PC-3 (cell line): ENCODE data around the gene CNTN2. TPM values are rescaled to one million over a fixed set of nuclear protein-coding genes. Genes with fewer than 3 reads are reported as not detected.

Source experiments
- ATAC-seq: fragments of 200-7000 bp; cut with Tn5 transposase; 2 replicates; pipeline ENCODE4 v1.9.1; 2020; ENCODE audit warnings: mild to moderate bottlenecking, moderate library complexity
- BruUV-seq: library from RNA; stranded (reverse); fragments of 400-500 nt; replicated peaks from 2 replicates; lab custom pipeline; 2021; lab: Mats Ljungman, UMichigan
- CTCF ChIA-PET: fragments of 300-600 bp; sonication (Branson Sonifier 250); formaldehyde crosslinking; loops from one replicate; lab custom pipeline; 2022; ENCODE audit warnings: antibody characterized with exemption; lab: Charles Lee
- POLR2A ChIA-PET: fragments of 300-600 bp; sonication (Branson Sonifier 250); formaldehyde crosslinking; loops from one replicate; lab custom pipeline; 2022; ENCODE audit warnings: antibody characterized with exemption; ENCODE audit not compliant: unreplicated experiment; lab: Charles Lee
- DNase-seq: peaks from one replicate; pipeline ENCODE4 v3.0.0-alpha.2; 2015
- H2AFZ ChIP-seq: fragments of 300-600 bp; sonication (generic); 2 replicates; pipeline ENCODE4 v1.6.0; 2016; ENCODE audit warnings: antibody characterized with exemption, low read length
- H3F3A ChIP-seq: fragments of 300-600 bp; sonication (generic); one replicate; pipeline ENCODE4 v1.6.0; 2017; ENCODE audit warnings: antibody characterized with exemption, low read length, control low read depth, mild to moderate bottlenecking; ENCODE audit not compliant: unreplicated experiment
- H3K27ac ChIP-seq: fragments of 300-600 bp; sonication (generic); 2 replicates; pipeline ENCODE4 v1.5.1; 2016; ENCODE audit warnings: mild to moderate bottlenecking, low read length
- H3K27me3 ChIP-seq: fragments of 300-600 bp; sonication (generic); 2 replicates; pipeline ENCODE4 v1.6.1; 2016; ENCODE audit warnings: low read length, mixed read lengths
- H3K36me3 ChIP-seq: fragments of 300-600 bp; sonication (generic); 2 replicates; pipeline ENCODE4 v1.6.1; 2016; ENCODE audit warnings: low read depth, mixed run types, low read length, mixed read lengths
- H3K4me1 ChIP-seq: fragments of 300-600 bp; sonication (generic); 2 replicates; pipeline ENCODE4 v1.5.1; 2016; ENCODE audit warnings: low read length; ENCODE audit not compliant: insufficient read depth
- H3K4me2 ChIP-seq: fragments of 300-600 bp; sonication (generic); 2 replicates; pipeline ENCODE4 v1.6.0; 2016; ENCODE audit warnings: low read length
- H3K4me3 ChIP-seq: fragments of 300-600 bp; sonication (generic); 2 replicates; pipeline ENCODE4 v1.5.1; 2016; ENCODE audit warnings: mild to moderate bottlenecking, low read length, mixed read lengths
- H3K79me2 ChIP-seq: fragments of 300-600 bp; sonication (generic); 2 replicates; pipeline ENCODE4 v1.6.1; 2017; ENCODE audit warnings: low read length, mixed read lengths
- H3K9ac ChIP-seq: fragments of 300-600 bp; sonication (generic); 2 replicates; pipeline ENCODE4 v1.6.0; 2016; ENCODE audit warnings: mild to moderate bottlenecking, low read length
- H3K9me2 ChIP-seq: fragments of 300-600 bp; sonication (generic); replicated peaks from 2 replicates; pipeline ENCODE4 v1.6.1; 2016; ENCODE audit warnings: mixed run types, low read length, mixed read lengths
- H3K9me3 ChIP-seq: fragments of 300-600 bp; sonication (generic); 2 replicates; pipeline ENCODE4 v1.6.1; 2016; ENCODE audit warnings: low read length, mixed read lengths
- H4K20me1 ChIP-seq: fragments of 300-600 bp; sonication (generic); 2 replicates; pipeline ENCODE4 v1.6.1; 2016; ENCODE audit warnings: low read length, mixed read lengths
- CTCF ChIP-seq: fragments of 300-600 bp; sonication (generic); conservative IDR thresholded peaks from 2 replicates; pipeline ENCODE4 v1.5.1; 2017; ENCODE audit warnings: antibody characterized with exemption, low read depth, mild to moderate bottlenecking, low read length
- EZH2 ChIP-seq: fragments of 300-600 bp; sonication (generic); IDR thresholded peaks from one replicate; pipeline ENCODE4 v1.6.1; 2017; ENCODE audit warnings: antibody characterized with exemption, mild to moderate bottlenecking, low read length; ENCODE audit not compliant: unreplicated experiment
- EZH2phosphoT487 ChIP-seq: fragments of 300-600 bp; sonication (generic); IDR thresholded peaks from 2 replicates; pipeline ENCODE4 v1.6.1; 2018; ENCODE audit warnings: mild to moderate bottlenecking, antibody characterized with exemption, low read length, borderline replicate concordance
- intact Hi-C: fragments of 100-400 bp; cut with micrococcal nuclease; formaldehyde crosslinking; loops from 2 replicates; pipeline ENCODE4 v1.9.0; 2023
- total RNA-seq: library from RNA; depleted of rRNA; stranded (reverse); fragments of >200 nt; gene quantifications from 2 replicates; pipeline ENCODE4 v1.2.3, GENCODE V29; 2014

CNTN2 gene
- total RNA-seq, 1 experiment from 2014 or later: 0.07 TPM

GRCh38 chr1:205074513-205074912, 31.5 kb downstream of the CNTN2 start:
- Histone ChIP-seq H3K4me2 (no peak overlapping the region), H3K4me3 (no peak overlapping the region), H2AFZ (no peak overlapping the region), H3K36me3 (no peaks in the 10 kb centered on the region), H3K9me3 (no peaks in the 10 kb centered on the region), H3K4me1 (peaks cover 10% of the 10 kb centered on the region; the same call in 1 of the 2 replicates), H3K9me2 (no peaks in the 10 kb centered on the region), H3F3A (no peaks in the 10 kb centered on the region), H3K27me3 (no peaks in the 10 kb centered on the region), H3K27ac (no peak overlapping the region), H4K20me1 (no peaks in the 10 kb centered on the region), H3K79me2 (no peaks in the 10 kb centered on the region), H3K9ac (no peak overlapping the region)
- CTCF ChIA-PET: interaction anchor here (2.2 kb wide), 1 partner anchor 13 kb away, joined by 12 read pairs; no protein-coding TSS in a partner anchor
- POLR2A ChIA-PET: no interaction called here
- intact Hi-C loops: no loop called here
- no TSS peak for BruUV-seq
- TF ChIP-seq CTCF (no peak), EZH2 (no peak), EZH2phosphoT487 (no peak)
- no peak for ATAC-seq
- DNase-seq: no peak

GRCh38 chr1:205075642-205076155, 32.7 kb downstream of the CNTN2 start:
- H3K9ac ChIP-seq: no peak overlapping the region
- H3K27ac ChIP-seq: no peak overlapping the region
- no peaks in the 10 kb centered on the region for H4K20me1 ChIP-seq
- DNase-seq (no peak), ATAC-seq (no peak)
- no peaks in the 10 kb centered on the region for H3K9me3 ChIP-seq
- H3K36me3 ChIP-seq: no peaks in the 10 kb centered on the region
- no peak overlapping the region for H3K4me3 ChIP-seq
- BruUV-seq: no TSS peak
- CTCF ChIA-PET: interaction anchor here (2.2 kb wide), 1 partner anchor 14 kb away, joined by 12 read pairs; no protein-coding TSS in a partner anchor
- no peak overlapping the region for H3K4me2 ChIP-seq
- intact Hi-C loops: no loop called here
- no peaks in the 10 kb centered on the region for H3K27me3 ChIP-seq
- no peaks in the 10 kb centered on the region for H3K9me2 ChIP-seq
- POLR2A ChIA-PET: no interaction called here
- TF ChIP-seq EZH2phosphoT487: no peak
- no peak for TF ChIP-seq EZH2
- no peak for TF ChIP-seq CTCF
- H3K4me1 ChIP-seq: peaks cover 10% of the 10 kb centered on the region; the same call in 1 of the 2 replicates
- H3F3A ChIP-seq: no peaks in the 10 kb centered on the region
- no peak overlapping the region for H2AFZ ChIP-seq
- H3K79me2 ChIP-seq: no peaks in the 10 kb centered on the region

DNA sequence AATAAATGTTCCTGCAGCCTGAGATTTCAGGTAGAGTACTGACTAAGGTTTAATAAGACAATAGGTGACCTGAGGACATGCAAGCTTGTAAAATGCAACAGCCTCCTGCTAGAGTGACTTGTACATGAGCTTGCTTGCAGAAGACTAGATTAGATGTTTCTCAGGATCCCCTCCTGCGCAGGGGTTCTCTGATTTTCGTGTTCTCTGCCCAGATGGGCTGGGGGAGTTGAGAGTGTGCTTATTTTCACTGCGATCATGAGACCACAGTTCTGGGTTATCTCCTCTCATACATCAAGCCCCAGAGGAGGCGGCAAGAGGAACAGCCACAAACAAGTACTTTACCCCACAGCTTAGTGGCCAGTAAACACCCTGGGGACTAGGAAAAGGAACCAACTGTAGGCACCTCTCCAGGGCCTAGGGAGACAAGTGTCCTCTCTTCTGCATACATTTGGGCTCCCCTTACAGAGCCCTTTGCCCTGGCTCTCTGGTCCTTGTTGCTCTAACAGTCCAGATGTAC, 33.3 kb downstream of the CNTN2 start:
- H3K27ac ChIP-seq: no peak overlapping the region
- H3K9me3 ChIP-seq: no peaks in the 10 kb centered on the region
- ChIA-PET CTCF (interaction anchor here (2.2 kb wide), 1 partner anchor 15 kb away, joined by 12 read pairs; no protein-coding TSS in a partner anchor), POLR2A (no interaction called here)
- DNase-seq (no peak), ATAC-seq (peak; percentile 19)
- no peaks in the 10 kb centered on the region for H3F3A ChIP-seq
- intact Hi-C loops: no loop called here
- no peaks in the 10 kb centered on the region for H3K36me3 ChIP-seq
- no peaks in the 10 kb centered on the region for H4K20me1 ChIP-seq
- H3K27me3 ChIP-seq: no peaks in the 10 kb centered on the region
- no peaks in the 10 kb centered on the region for H3K9me2 ChIP-seq
- no peak overlapping the region for H3K9ac ChIP-seq
- no TSS peak for BruUV-seq
- H3K79me2 ChIP-seq: no peaks in the 10 kb centered on the region
- TF ChIP-seq EZH2 (no peak), CTCF (no peak)
- no peak overlapping the region for H3K4me3 ChIP-seq
- no peak overlapping the region for H2AFZ ChIP-seq
- no peak overlapping the region for H3K4me2 ChIP-seq
- H3K4me1 ChIP-seq: peaks cover 10% of the 10 kb centered on the region; the same call in 1 of the 2 replicates
